NCI-H510A treated with DMSO at 0.1 percent for 48 hours (cell line): Measurements from ENCODE around the gene ARL6IP6.
"Not testable (repeated sequence)": the region's sequence is repeated elsewhere in the genome, so short reads cannot be mapped to it uniquely, and the experiment has no call there.

ENCODE experiments used
- DNase-seq: peaks from one replicate; lab custom pipeline; 2025; lab: John Stamatoyannopoulos, UW

ARL6IP6 gene

DNA sequence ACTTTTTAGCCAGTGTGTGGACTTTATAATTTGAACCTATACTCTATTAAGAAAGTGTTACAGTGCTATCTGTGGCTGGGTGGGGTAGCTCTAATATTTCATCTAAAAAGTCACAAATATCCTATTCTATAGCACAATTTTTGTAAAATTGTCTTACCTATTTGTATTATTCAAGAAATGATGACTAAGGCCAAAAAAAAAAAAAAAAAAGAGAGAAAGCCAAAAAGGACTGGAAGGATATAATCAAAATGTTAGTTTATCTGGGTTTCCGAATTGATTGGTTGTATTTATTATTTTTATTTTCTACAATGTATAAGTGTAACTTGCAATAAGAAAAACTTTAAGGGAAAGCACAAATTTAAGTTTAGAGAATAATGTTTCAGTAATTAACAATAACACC lies 5.5 kb downstream of the ARL6IP6 start:
- no peak for DNase-seq

- no peak for DNase-seq
These were observed 11.4 kb downstream of the ARL6IP6 start for GRCh38 chr2:152729844-152730243.

DNA sequence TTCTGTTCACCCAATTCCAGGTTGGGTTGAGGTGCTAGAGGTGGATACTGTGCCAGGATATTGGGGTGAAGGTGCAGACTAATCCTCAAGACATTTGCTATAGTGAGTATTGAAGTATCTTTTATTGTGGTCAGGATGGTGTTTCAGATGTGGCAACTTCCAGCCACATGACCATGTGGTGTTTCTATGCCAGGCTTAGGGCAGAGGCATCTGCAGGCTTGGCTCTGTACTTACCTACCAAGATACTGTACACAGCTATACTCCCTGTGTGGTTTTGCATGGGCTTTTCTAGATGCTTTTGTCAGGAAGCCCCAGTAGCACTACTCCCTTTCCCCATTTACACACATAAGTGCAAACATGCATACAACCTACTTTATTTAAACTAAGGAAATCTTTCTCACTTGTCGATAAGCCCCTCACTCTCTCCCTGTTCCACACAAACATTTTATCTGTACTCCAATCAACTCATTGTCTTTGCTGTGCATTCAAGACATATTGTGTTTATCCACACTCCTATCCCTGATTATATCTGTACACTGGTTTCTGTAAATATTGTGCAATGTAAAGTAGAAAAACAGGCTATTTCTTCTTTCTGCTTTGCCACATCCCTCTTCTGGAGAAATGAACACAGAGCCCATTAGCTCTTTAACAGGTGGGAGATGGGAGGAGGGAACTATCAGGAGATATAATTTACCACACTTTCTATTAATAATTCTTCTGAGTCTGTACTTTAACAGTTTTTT lies 12.3 kb downstream of the ARL6IP6 start:
- no peak for DNase-seq

- not testable (repeated sequence) for DNase-seq
These were observed 19.1 kb downstream of the ARL6IP6 start for GRCh38 chr2:152737509-152737908.

- DNase-seq = no peak
These were observed 20.0 kb downstream of the ARL6IP6 start for GRCh38 chr2:152738438-152738837.

DNA sequence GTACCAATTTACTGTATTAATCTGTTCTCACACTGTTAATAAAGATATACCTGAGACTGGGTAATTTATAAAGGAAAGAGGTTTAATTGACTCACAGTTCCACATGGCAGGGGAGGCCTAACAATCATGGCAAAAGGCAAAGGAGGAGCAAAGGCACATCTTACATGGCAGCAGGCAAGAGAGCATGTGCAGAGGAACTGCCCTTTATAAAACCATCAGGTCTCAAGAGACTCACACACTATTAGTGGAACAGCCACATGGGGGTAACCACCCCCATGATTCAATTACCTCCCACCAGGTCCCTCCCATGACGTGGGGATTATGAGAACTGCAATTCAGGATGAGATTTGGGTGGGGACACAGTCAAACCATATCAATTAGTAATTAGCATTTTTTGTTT lies 21.3 kb downstream of the ARL6IP6 start:
- not testable (repeated sequence) for DNase-seq

- peak; percentile 50 for DNase-seq
These were observed 22.4 kb downstream of the ARL6IP6 start for GRCh38 chr2:152740743-152741328.

DNA sequence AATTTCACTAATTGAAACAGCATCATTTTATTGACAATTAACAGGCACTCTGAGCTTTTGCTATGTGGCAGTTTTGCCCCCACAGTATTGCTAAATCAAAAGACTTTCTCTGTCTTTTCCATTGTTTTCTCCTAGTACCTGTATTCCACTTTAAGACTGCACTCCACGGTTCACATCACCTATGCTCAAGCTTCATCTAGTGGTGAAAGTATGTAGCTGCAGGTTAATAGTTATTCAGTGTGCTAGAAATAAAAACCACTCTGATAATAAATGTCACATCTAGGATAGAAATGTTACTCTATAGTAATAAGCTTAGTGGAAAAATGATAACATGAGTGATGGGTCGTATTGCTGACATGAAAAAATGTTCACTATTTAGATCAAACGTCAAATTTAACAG lies 24.6 kb downstream of the ARL6IP6 start:
- peak; percentile 12 for DNase-seq

- DNase-seq = not testable (repeated sequence)
These were observed 29.3 kb downstream of the ARL6IP6 start for GRCh38 chr2:152747751-152748150.

GRCh38 chr2:152755029-152755428 lies 36.6 kb downstream of the ARL6IP6 start:
- DNase-seq = no peak

GRCh38 chr2:152759290-152760072 lies 41.1 kb downstream of the ARL6IP6 start:
- DNase-seq = no peak

- DNase-seq = no peak
These were observed 42.8 kb downstream of the ARL6IP6 start for GRCh38 chr2:152761214-152761613.

DNA sequence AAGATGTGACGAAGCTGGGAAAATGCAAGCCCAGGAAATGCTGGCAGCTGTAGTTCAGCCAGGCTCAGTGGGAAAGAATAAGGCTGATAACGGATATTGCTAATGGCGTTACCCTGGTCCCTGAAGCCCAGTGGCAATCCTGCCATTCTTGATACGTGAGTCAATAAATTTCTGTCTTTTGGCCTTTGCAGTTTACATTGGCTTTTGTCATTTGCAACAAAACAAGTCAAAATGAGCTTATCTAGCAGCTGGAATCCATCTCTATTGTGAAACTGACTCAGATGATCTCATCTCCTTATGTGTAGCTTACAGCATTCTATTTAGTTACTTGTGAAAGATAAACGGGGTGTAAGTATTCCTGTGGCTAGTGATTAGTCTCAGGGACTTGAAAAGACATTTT lies 43.8 kb downstream of the ARL6IP6 start:
- DNase-seq = no peak

GRCh38 chr2:152763208-152763607 lies 44.8 kb downstream of the ARL6IP6 start:
- not testable (repeated sequence) for DNase-seq

GRCh38 chr2:152763651-152764050 lies 45.2 kb downstream of the ARL6IP6 start:
- DNase-seq = no peak

DNA sequence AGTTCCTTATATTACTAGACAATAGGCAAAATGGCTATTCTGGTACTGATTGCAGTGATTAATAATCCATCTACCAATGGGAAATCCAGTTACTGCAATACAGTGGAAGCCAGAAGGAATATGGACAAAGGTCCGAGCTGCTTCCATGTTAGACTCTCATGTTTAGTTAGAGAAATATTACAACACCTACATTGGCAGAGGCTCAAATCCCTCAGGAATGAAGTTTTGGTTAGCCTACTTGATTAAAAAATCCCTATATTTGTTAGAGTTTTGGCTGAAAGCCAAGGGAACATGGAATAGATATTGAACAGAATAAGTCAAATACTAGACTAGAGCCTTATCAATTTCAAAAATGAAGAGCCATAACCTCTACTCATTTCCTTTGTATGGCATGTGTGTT lies 48.5 kb downstream of the ARL6IP6 start:
- DNase-seq = no peak

DNA sequence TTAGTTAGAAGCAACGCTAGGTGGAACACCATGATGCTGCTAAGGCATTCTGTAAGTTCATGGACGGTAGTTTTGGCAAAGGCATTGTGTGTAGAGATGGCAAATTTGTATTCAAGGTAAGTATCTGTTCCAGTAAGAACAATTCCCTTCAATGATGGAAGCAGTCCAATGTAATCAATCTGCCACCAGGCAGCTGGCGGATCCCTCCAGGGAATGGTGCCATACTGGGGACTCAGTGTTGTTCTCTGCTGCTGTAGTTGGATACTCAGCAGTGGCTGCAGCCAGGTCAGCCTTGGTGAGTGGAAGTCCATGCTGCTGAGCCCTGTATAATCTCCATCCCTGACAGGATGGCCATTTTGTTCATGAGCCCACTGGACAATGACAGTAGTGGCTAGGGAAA lies 62.8 kb downstream of the ARL6IP6 start:
- DNase-seq = no peak

- DNase-seq = no peak
These were observed 63.8 kb downstream of the ARL6IP6 start for GRCh38 chr2:152782171-152782570.

DNA sequence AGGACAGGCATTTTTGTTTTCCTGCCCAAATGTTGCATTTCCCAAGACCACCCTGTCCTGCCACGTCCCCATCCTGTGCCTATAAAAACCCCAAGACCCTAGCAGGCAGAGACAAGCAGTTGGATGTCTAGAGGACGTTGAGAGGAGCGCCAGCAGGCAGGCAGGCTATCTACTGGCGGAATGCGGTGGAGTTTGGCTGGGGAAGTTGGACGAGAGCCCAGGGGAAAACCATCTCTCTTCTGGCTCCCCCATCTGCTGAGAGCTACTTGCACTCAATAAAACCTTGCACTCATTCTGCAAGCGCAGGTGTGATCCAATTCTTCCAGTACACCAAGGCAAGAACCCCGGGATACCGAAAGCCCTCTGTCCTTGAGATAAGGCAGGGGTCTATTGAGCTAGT lies 72.5 kb downstream of the ARL6IP6 start:
- no peak for DNase-seq

DNA sequence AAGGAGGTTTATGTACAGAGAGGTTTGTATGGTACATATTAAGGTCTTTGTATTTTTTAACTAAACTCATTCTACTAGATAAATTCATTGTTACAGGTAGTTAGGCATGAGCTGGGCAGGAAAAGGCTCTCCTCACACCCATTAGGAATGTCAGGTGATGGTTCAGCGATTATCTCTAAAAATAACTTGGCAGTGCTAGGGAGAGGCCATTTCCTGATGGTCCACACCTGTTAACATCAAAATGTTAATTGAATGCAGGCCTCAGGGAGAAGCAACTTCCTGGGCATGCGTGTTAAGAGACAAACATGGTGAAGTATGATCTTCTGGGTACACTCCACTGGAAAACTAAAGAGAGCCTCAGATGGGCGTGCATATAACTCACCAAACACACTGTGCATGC lies 73.6 kb downstream of the ARL6IP6 start:
- no peak for DNase-seq

GRCh38 chr2:152792974-152793373 lies 74.6 kb downstream of the ARL6IP6 start:
- no peak for DNase-seq

GRCh38 chr2:152796941-152797340 lies 78.5 kb downstream of the ARL6IP6 start:
- no peak for DNase-seq
